SK-N-SH treated with all-trans-retinoic acid at 6 μM for 48 hours (cell line): ENCODE data around the gene PRPF40B.

Experiments
- CREB5 ChIP-seq: fragments of 250-450 bp; sonication (Bioruptor Pico); IDR thresholded peaks from 2 replicates; pipeline ENCODE4 v1.5.1; 2020; ENCODE audit warnings: low read depth, mild to moderate bottlenecking, moderate library complexity
- ESRRG ChIP-seq: fragments of 250-450 bp; sonication (Bioruptor Pico); IDR thresholded peaks from 2 replicates; pipeline ENCODE4 v1.6.1; 2021; ENCODE audit warnings: mild to moderate bottlenecking
- ISL1 ChIP-seq: fragments of 250-450 bp; sonication (Bioruptor Pico); IDR thresholded peaks from 2 replicates; pipeline ENCODE4 v2.1.2; 2022; ENCODE audit warnings: mild to moderate bottlenecking, moderate library complexity
- PPARA ChIP-seq: fragments of 250-450 bp; sonication (Bioruptor Pico); IDR thresholded peaks from 2 replicates; pipeline ENCODE4 v1.5.0; 2020; ENCODE audit warnings: mild to moderate bottlenecking, borderline replicate concordance
- TOX ChIP-seq: fragments of 250-450 bp; sonication (Bioruptor Pico); IDR thresholded peaks from 2 replicates; pipeline ENCODE4 v1.8.0; 2021; ENCODE audit warnings: mild to moderate bottlenecking, moderate library complexity, borderline replicate concordance
- ZFP30 ChIP-seq: fragments of 450-650 bp; formaldehyde crosslinking; IDR thresholded peaks from 2 replicates; pipeline ENCODE4 v1.5.0; 2022; ENCODE audit warnings: mild to moderate bottlenecking, moderate library complexity

GRCh38 chr12:49664591-49665239 lies 41.4 kb downstream of the PRPF40B start:
- TF ChIP-seq ISL1 (no peak), PPARA (CRISPR knock-in tag) (no peak), TOX (CRISPR knock-in tag) (no peak), CREB5 (CRISPR knock-in tag) (no peak), ZFP30 (CRISPR knock-in tag) (no peak), ESRRG (CRISPR knock-in tag) (no peak)
